HG02678 (cell line): ENCODE results near the gene GPRC6A.

Source experiments
- ATAC-seq: cut with Tn5 transposase; IDR thresholded peaks from one replicate; pipeline ENCODE4 v1.9.1; 2021; ENCODE audit warnings: mild to moderate bottlenecking, moderate library complexity; ENCODE audit not compliant: unreplicated experiment

GPRC6A gene

GRCh38 chr6:116783852-116784251 is 45.0 kb downstream of the GPRC6A start:
- no peak for ATAC-seq

DNA sequence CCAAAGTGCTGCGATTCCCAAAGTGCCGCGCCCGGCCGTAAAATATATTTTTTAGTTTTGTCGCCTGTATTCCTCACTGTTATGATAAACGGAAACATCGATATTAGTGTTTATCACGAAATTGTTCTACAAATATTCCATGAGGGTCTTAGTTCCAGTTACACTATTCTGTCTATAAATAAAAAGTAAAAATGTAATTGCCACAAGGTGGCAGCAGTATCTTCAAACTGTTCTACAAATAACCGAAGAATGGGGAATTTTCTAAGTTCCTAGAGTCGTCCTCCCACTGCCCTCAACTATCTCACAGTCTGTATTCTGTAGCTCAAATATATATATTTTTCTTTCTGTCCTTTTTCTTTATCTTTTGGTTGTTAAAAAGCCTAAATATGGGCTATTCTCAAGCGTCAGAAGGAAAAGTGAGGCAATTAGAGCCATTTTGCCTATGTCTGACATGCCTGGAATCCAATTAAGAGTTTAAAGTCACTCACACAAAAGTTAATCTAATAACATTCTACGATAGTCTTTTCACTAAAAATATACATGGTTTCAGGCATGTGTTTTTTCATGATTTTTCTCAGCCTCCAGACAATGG is 49.2 kb downstream of the GPRC6A start:
- ATAC-seq = peak; percentile 79

GRCh38 chr6:116773886-116774285 is 55.0 kb downstream of the GPRC6A start:
- ATAC-seq = no peak

GRCh38 chr6:116772450-116772849 is 56.4 kb downstream of the GPRC6A start:
- ATAC-seq = no peak

- no peak for ATAC-seq
Measured at GRCh38 chr6:116767715-116768114, 61.2 kb downstream of the GPRC6A start.

- ATAC-seq = no peak
Measured at GRCh38 chr6:116766506-116767176, 62.2 kb downstream of the GPRC6A start.

DNA sequence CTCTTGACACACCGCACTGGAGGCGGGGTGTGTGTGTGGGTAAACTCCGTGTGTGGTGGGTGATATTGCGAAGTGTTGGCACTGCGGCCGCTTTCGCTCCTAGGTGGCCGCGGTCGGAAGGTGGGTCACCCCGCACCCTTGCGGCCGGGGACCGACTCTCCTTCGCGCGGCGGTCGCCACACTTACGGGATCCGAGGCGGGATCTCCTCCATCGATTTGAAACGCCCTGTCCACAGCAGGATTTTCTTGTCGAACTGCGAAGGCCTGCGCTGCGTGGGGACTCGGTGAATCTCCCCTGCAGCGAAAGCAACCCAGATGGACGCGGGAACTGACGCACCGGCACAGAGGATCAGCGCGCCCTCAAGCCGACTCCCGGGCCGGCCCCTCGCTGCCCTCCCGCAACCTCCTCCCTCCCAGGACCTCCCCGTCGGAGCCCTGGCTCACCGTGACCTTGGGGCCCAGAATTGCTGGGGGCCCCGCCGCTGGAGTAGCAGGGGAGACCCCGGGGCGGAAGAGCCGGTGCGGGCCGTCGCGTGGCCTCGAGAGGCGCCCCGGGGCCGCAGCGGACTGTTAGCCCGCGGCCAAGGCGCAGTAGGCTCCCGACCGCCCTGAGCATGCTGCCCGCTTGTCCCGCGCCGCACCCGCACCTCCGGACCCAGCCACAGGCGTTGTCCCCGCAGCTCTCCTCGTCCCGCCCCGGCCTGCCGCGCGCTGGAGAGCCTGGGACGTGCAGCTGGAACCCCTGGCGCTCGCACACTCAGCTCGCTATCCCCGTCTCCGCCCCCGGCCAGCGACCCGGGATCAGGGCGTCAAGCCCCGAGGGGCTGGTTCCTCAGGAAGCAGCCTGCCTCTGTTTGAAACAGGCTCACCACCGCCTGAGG is 63.7 kb downstream of the GPRC6A start, which contains the start of gene FAM162B:
Gene FAM162B, minus strand, starts transcription at position 759 of the 881 bp plus-strand sequence. Its CDS starts 143 bp downstream, at position 616.
- ATAC-seq = no peak

DNA sequence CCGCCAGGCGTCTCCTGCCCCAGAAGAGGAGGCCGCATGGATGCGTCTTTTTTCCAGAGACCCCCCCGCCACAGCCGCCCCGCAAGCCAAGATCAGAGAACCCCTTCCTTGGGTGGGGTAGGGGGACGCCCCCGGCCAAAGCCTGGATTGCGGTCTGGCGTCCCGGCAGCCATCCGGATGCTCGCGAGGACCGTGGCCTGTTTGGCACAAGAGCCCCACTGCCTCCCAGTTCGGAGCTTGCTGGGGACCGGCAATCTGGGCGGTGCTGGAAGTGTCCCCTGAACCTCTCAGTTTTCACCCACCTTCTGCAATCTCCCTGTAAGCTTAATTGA is 64.3 kb downstream of the GPRC6A start:
- ATAC-seq = no peak

GRCh38 chr6:116763906-116764628 is 64.8 kb downstream of the GPRC6A start:
- no peak for ATAC-seq

GRCh38 chr6:116763048-116763447 is 65.8 kb downstream of the GPRC6A start:
- ATAC-seq = no peak

GRCh38 chr6:116762235-116762634 is 66.6 kb downstream of the GPRC6A start:
- ATAC-seq = no peak

GRCh38 chr6:116761779-116762178 is 67.1 kb downstream of the GPRC6A start:
- ATAC-seq = no peak

GRCh38 chr6:116745176-116745575 is 83.7 kb downstream of the GPRC6A start:
- no peak for ATAC-seq
